Ascending aorta (tissue), 2 donors: Measurements from ENCODE around the gene PPP2R5C. TPM values are rescaled to one million over a fixed set of nuclear protein-coding genes. Genes with fewer than 3 reads are reported as not detected.

ENCODE experiments used
- DNase-seq, 2 donors: peaks; one replicate each; pipeline ENCODE4 v3.0.0-alpha.2; 2019; ENCODE audit warnings: low spot score in 2 of 2
- H3K27ac ChIP-seq, 2 donors: fragments of 200-600 bp; sonication (generic); one replicate each; pipeline ENCODE4 v1.5.1; 2016 to 2017; ENCODE audit warnings: mild to moderate bottlenecking in 1 of 2
- H3K27me3 ChIP-seq: fragments of 200-600 bp; sonication (generic); one replicate; pipeline ENCODE4 v1.5.1; 2017
- H3K36me3 ChIP-seq, 2 donors: fragments of 200-600 bp; sonication (generic); one replicate each; pipeline ENCODE4 v1.5.1; 2016
- H3K4me1 ChIP-seq, 2 donors: fragments of 200-600 bp; sonication (generic); one replicate each; pipeline ENCODE4 v1.5.1; 2016 to 2017; ENCODE audit warnings: mild to moderate bottlenecking in 1 of 2
- H3K4me3 ChIP-seq, 2 donors: fragments of 200-600 bp; sonication (generic); one replicate each; pipeline ENCODE4 v1.5.1; 2016 to 2017; ENCODE audit warnings: mild to moderate bottlenecking in 1 of 2
- H3K9me3 ChIP-seq, 2 donors: fragments of 200-600 bp; sonication (generic); one replicate each; pipeline ENCODE4 v1.5.1; 2016
- CTCF ChIP-seq, 3 experiments: fragments of 200-600 bp in 2 of 3; fragments of 450-650 bp in 1 of 3; sonication (generic) in 2 of 3; IDR thresholded peaks; one replicate each; pipeline ENCODE4 v1.5.1; 2016 to 2019; ENCODE audit warnings: antibody characterized with exemption in 3 of 3, mild to moderate bottlenecking in 1 of 3, moderate library complexity in 1 of 3
- intact Hi-C: fragments of 100-400 bp; cut with DNase I; formaldehyde crosslinking; loops from one replicate; pipeline ENCODE4 v1.15.1; 2023
- total RNA-seq: library from RNA; depleted of rRNA; stranded (reverse); fragments of >200 nt; gene quantifications from one replicate; pipeline ENCODE4 v1.1.0, GENCODE V29; 2016

The PPP2R5C gene
- total RNA-seq, 1 donor from 2014 or later: 45.6 TPM

- H3K27ac ChIP-seq: peak overlapping the region; percentile 13 to 61
- intact Hi-C loops: loop anchor here (5.0 kb wide), 1 partner anchor 1437 kb away; the partner anchor contains the start of gene WDR25
- no peaks in the 10 kb centered on the region for H3K27me3 ChIP-seq
- H3K4me3 ChIP-seq: no peak overlapping the region
- no peaks in the 10 kb centered on the region for H3K9me3 ChIP-seq
- no peak for TF ChIP-seq CTCF (IDR thresholded peaks at IDR 0.05)
- H3K4me1 ChIP-seq: peaks cover 6 to 27% of the 10 kb centered on the region in 2 donors
- DNase-seq: no peak
- no peaks in the 10 kb centered on the region for H3K36me3 ChIP-seq
Observed at GRCh38 chr14:101813833-101814232, 52.3 kb downstream of the PPP2R5C start.

DNA sequence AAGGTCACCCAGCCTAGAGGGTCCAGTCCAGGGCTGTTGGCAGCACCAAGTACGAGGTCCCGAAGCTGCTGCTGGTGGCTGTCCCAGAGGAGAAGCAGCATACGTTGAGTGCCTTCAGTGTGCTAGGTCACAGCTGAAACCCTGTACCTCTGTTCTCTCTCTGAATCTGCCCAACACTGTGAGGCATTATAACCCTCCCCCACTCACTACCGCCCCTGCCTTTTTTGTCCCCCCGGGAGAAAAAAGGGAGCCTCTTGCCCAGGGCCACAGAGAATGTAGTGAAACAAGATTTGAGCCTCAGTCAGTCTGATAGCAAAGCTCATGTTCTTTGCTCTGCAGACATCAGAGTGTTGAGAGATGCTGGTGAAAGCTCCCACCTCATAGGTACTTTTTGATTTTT is 53.4 kb downstream of the PPP2R5C start:
- Histone ChIP-seq H3K4me1 (peaks cover 6 to 27% of the 10 kb centered on the region in 2 donors), H3K4me3 (no peak overlapping the region), H3K27ac (no peak overlapping the region), H3K27me3 (no peaks in the 10 kb centered on the region), H3K9me3 (no peaks in the 10 kb centered on the region), H3K36me3 (peaks cover 0 to 5% of the 10 kb centered on the region in 2 donors)
- no peak for DNase-seq
- intact Hi-C loops: loop anchor here (5.0 kb wide), 1 partner anchor 1438 kb away; the partner anchor contains the start of gene WDR25
- TF ChIP-seq CTCF (IDR thresholded peaks at IDR 0.05): no peak

DNA sequence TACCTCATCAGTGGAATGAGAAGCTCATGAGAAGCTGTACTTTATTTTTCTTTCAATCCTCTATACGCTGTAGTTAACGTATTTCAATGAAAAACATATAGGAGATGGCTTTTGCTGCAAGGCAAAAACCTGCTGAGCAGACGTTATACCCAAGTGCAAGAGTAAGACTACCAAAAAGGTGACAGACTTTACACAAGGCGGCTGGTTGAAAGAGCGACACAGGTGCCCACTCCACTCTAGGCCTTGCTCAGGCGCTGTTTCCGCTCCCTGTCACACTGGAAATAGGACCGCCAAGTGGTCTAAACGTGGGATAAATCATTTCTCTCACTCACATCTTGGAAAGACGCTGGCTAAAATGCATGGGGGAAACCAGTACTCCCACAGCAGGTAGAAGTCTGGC is 54.5 kb downstream of the PPP2R5C start:
- no peak for DNase-seq
- no peak for TF ChIP-seq CTCF (IDR thresholded peaks at IDR 0.05)
- intact Hi-C loops: no loop called here
- Histone ChIP-seq H3K27me3 (no peaks in the 10 kb centered on the region), H3K36me3 (peaks cover 0 to 6% of the 10 kb centered on the region in 2 donors), H3K4me1 (peaks cover 5 to 23% of the 10 kb centered on the region in 2 donors), H3K27ac (no peak overlapping the region), H3K9me3 (no peaks in the 10 kb centered on the region), H3K4me3 (no peak overlapping the region)

DNA sequence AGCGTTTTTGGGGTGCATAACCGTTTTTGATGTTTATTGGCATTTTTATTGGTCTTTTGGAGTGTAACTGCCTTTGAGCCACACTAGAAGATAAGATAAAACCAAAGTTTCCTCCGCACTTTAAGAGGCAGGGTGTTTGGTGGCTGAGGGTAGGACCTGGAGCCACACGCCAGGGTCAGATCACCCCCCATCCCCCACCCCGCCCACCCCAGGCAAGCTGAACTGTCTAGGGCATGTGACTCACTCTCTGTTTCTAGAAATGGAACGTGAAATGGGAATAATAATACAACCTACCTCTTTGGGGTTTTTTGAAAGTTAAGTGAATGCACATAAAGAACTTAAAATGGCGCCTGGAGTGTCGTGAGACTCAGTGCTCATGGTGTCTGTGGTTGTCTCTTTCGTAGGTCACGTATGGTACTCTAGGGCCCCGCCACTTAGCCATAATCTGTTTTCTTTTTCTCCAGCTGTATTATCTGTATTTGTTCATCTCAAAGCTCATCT is 56.0 kb downstream of the PPP2R5C start:
- intact Hi-C loops: no loop called here
- peaks cover 0 to 6% of the 10 kb centered on the region in 2 donors for H3K36me3 ChIP-seq
- no peak overlapping the region for H3K4me3 ChIP-seq
- H3K4me1 ChIP-seq: peaks cover 0 to 11% of the 10 kb centered on the region in 2 donors
- H3K9me3 ChIP-seq: no peaks in the 10 kb centered on the region
- DNase-seq: no peak
- H3K27me3 ChIP-seq: no peaks in the 10 kb centered on the region
- no peak for TF ChIP-seq CTCF (IDR thresholded peaks at IDR 0.05)
- no peak overlapping the region for H3K27ac ChIP-seq

DNA sequence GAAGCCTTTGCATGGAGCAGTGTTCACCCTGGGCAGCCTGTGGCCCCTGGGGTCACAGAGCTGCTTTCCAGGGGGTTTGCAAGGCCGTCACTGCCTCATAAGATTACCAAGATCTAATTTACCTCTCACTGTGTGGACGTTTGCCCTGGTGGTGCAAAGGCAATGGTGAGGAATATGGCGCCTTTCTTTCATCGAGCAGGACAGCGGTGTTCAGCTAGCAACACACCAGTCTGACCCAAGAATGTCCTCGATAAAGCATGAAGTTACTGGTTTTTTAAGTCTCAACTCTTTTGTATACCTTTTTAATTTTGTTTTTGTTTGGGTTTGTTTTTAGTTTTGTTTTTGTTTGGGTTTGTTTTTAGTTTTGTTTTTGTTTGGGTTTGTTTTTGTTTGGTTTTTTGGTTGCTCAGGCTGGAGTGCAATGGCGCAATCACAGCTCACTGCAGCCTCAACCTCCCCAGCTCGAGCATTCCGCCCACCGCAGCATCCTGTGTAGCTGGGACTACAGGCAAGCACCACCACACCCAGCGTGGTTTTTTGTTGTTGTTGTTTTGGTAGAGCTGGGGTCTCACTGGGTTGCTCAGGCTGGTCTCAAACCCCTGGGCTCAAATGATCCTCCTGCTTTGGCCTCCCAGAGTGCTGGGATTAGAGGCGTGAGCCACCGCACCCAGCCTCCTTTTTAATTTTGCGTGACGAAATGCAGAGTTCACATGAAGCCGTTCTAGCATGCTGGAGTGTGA is 57.9 kb downstream of the PPP2R5C start:
- no peak for TF ChIP-seq CTCF (IDR thresholded peaks at IDR 0.05)
- H3K27ac ChIP-seq: no peak overlapping the region

More for the DNA sequence above, 57.9 kb downstream of the PPP2R5C start:
- H3K9me3 ChIP-seq: no peaks in the 10 kb centered on the region
- peaks cover 4 to 17% of the 10 kb centered on the region in 2 donors for H3K4me1 ChIP-seq
- H3K4me3 ChIP-seq: no peak overlapping the region
- H3K36me3 ChIP-seq: peaks cover 0 to 6% of the 10 kb centered on the region in 2 donors
- intact Hi-C loops: no loop called here
- DNase-seq: no peak
- no peaks in the 10 kb centered on the region for H3K27me3 ChIP-seq
